Fibroblast of the aortic adventitia (primary cell): ENCODE measurements around the gene NSD1. TPM values are rescaled to one million over a fixed set of nuclear protein-coding genes. Genes with fewer than 3 reads are reported as not detected.

Experiments
- DNase-seq: peaks from one replicate; pipeline ENCODE4 v3.0.0-alpha.2; 2010; ENCODE audit warnings: low read depth
- H3K4me3 ChIP-seq: 2 replicates; pipeline ENCODE4 v1.5.1; 2011; ENCODE audit warnings: low read depth, mild to moderate bottlenecking, control low read depth, low read length, moderate library complexity
- CTCF ChIP-seq: IDR thresholded peaks from 2 replicates; pipeline ENCODE4 v1.5.1; 2011; ENCODE audit warnings: mild to moderate bottlenecking, low read length, control low read depth, inconsistent platforms; ENCODE audit not compliant: insufficient read depth
- total RNA-seq: library from RNA; depleted of rRNA; stranded (reverse); fragments of >200 nt; gene quantifications from 2 replicates; pipeline ENCODE4 v1.2.3, GENCODE V29; 2012; ENCODE audit warnings: low replicate concordance

NSD1 gene
- total RNA-seq, 1 donor, result 50.3 TPM

- no peak for TF ChIP-seq CTCF
- H3K4me3 ChIP-seq, result no peak overlapping the region
- no peak for DNase-seq
These were observed 131.8 kb downstream of the NSD1 start for GRCh38 chr5:177265395-177265794.

GRCh38 chr5:177269232-177269895 lies 135.8 kb downstream of the NSD1 start:
- DNase-seq, result no peak
- H3K4me3 ChIP-seq, result no peak overlapping the region
- TF ChIP-seq CTCF, result no peak

GRCh38 chr5:177269976-177270375 lies 136.4 kb downstream of the NSD1 start:
- no peak for TF ChIP-seq CTCF
- no peak overlapping the region for H3K4me3 ChIP-seq
- no peak for DNase-seq

- H3K4me3 ChIP-seq, result no peak overlapping the region
- TF ChIP-seq CTCF, result no peak
- no peak for DNase-seq
These were observed 137.1 kb downstream of the NSD1 start for GRCh38 chr5:177270653-177271052.

- no peak for DNase-seq
- TF ChIP-seq CTCF, result no peak
- H3K4me3 ChIP-seq, result no peak overlapping the region
These were observed 137.5 kb downstream of the NSD1 start for GRCh38 chr5:177271113-177271512.

- H3K4me3 ChIP-seq, result no peak overlapping the region
- no peak for DNase-seq
- TF ChIP-seq CTCF, result no peak
These were observed 142.3 kb downstream of the NSD1 start for GRCh38 chr5:177275883-177276282.

- no peak for DNase-seq
- no peak overlapping the region for H3K4me3 ChIP-seq
- TF ChIP-seq CTCF, result no peak
These were observed 143.3 kb downstream of the NSD1 start for GRCh38 chr5:177276886-177277285.
